NB4 (cell line): ENCODE measurements around the gene GIMD1.
A peak's percentile ranks its signal among the peaks of the same experiment; 100 is the strongest.

ENCODE experiments used
- DNase-seq: peaks from one replicate; pipeline ENCODE4 v3.0.0; 2010; ENCODE audit warnings: low read depth
- H3K4me3 ChIP-seq: one replicate; pipeline ENCODE4 v1.5.1; 2011; ENCODE audit warnings: mild to moderate bottlenecking, low read depth, low read length, moderate library complexity
- CTCF ChIP-seq: IDR thresholded peaks from one replicate; pipeline ENCODE4 v1.5.1; 2012; ENCODE audit warnings: low read depth, low read length
- MAX ChIP-seq: IDR thresholded peaks from 2 replicates; pipeline ENCODE4 v1.6.1; 2011; ENCODE audit warnings: low read depth, low read length
- MYC ChIP-seq: IDR thresholded peaks from 2 replicates; pipeline ENCODE4 v1.6.1; 2011; ENCODE audit warnings: low read depth, low read length
- POLR2A ChIP-seq: IDR thresholded peaks from 2 replicates; pipeline ENCODE4 v1.6.1; 2011; ENCODE audit warnings: mild to moderate bottlenecking; ENCODE audit not compliant: insufficient read length; ENCODE audit errors: extremely low read depth

Gene GIMD1

GRCh38 chr4:106362086-106362825 is 6.3 kb downstream of the GIMD1 start:
- TF ChIP-seq POLR2A (no peak), MYC (no peak), CTCF (no peak), MAX (no peak)
- no peak overlapping the region for H3K4me3 ChIP-seq
- DNase-seq: no peak

- peak; percentile 16 for DNase-seq
- H3K4me3 ChIP-seq: no peak overlapping the region
- TF ChIP-seq POLR2A: no peak
- TF ChIP-seq MAX: no peak
- TF ChIP-seq MYC: no peak
- no peak for TF ChIP-seq CTCF
Measured at GRCh38 chr4:106358899-106359298, 9.7 kb downstream of the GIMD1 start.

- no peak overlapping the region for H3K4me3 ChIP-seq
- TF ChIP-seq MAX (no peak), POLR2A (no peak), CTCF (no peak), MYC (no peak)
- no peak for DNase-seq
Measured at GRCh38 chr4:106355193-106355592, 13.4 kb downstream of the GIMD1 start.

- no peak for DNase-seq
- TF ChIP-seq CTCF (no peak), MYC (no peak), MAX (no peak), POLR2A (no peak)
- H3K4me3 ChIP-seq: no peak overlapping the region
Measured at GRCh38 chr4:106353786-106354185, 14.8 kb downstream of the GIMD1 start.

GRCh38 chr4:106351016-106351415 is 17.6 kb downstream of the GIMD1 start:
- DNase-seq: no peak
- TF ChIP-seq POLR2A (no peak), CTCF (no peak), MAX (no peak)

More at GRCh38 chr4:106351016-106351415, 17.6 kb downstream of the GIMD1 start:
- no peak overlapping the region for H3K4me3 ChIP-seq
